Astrocyte (in vitro differentiated cells and primary cell): ENCODE data around the gene MAFB. TPM values are rescaled to one million over a fixed set of nuclear protein-coding genes. Genes with fewer than 3 reads are reported as not detected.

Experiments
- DNase-seq: peaks from one replicate; pipeline ENCODE4 v3.0.0-alpha.2; 2010; ENCODE audit warnings: low read depth
- FAIRE-seq: peaks from 2 replicates; lab custom pipeline; 2011; peaks lifted over from hg19 to GRCh38; lab: Jason Lieb, UNC
- H2AFZ ChIP-seq: 2 replicates; pipeline ENCODE4 v1.6.0; 2012; ENCODE audit warnings: low read depth, low read length, inconsistent platforms
- H3K27ac ChIP-seq: 2 replicates; pipeline ENCODE4 v1.5.1; 2011; ENCODE audit warnings: low read depth, low read length, inconsistent platforms
- H3K27me3 ChIP-seq: 2 replicates; pipeline ENCODE4 v1.6.0; 2011; ENCODE audit warnings: low read length, inconsistent platforms; ENCODE audit not compliant: insufficient read depth
- H3K36me3 ChIP-seq: 2 replicates; pipeline ENCODE4 v1.5.1; 2011; ENCODE audit warnings: low read length, inconsistent platforms; ENCODE audit not compliant: insufficient read depth
- H3K4me1 ChIP-seq: 2 replicates; pipeline ENCODE4 v1.5.1; 2011; ENCODE audit warnings: low read length, inconsistent platforms; ENCODE audit not compliant: insufficient read depth
- H3K4me2 ChIP-seq: 2 replicates; pipeline ENCODE4 v1.6.0; 2012; ENCODE audit warnings: low read length, inconsistent platforms
- H3K4me3 ChIP-seq: 2 replicates; pipeline ENCODE4 v1.5.1; 2011; ENCODE audit warnings: low read depth, mild to moderate bottlenecking, low read length, inconsistent platforms; ENCODE audit not compliant: insufficient read depth
- H3K79me2 ChIP-seq: 2 replicates; pipeline ENCODE4 v1.6.0; 2012; ENCODE audit warnings: mild to moderate bottlenecking, low read length, inconsistent platforms; ENCODE audit not compliant: insufficient read depth
- H3K9ac ChIP-seq: 2 replicates; pipeline ENCODE4 v1.6.0; 2012; ENCODE audit warnings: mild to moderate bottlenecking, low read length, inconsistent platforms
- H3K9me3 ChIP-seq: 2 replicates; pipeline ENCODE4 v1.5.1; 2012; ENCODE audit warnings: low read depth, mild to moderate bottlenecking, low read length, inconsistent platforms; ENCODE audit not compliant: insufficient read depth
- H4K20me1 ChIP-seq: 2 replicates; pipeline ENCODE4 v1.6.0; 2012; ENCODE audit warnings: low read length, inconsistent platforms; ENCODE audit not compliant: insufficient read depth
- H3K27ac Mint-ChIP-seq: one replicate; pipeline ENCODE4 v1.8.0; 2021; ENCODE audit warnings: mild to moderate bottlenecking, mixed read lengths; ENCODE audit not compliant: unreplicated experiment
- H3K27me3 Mint-ChIP-seq: one replicate; pipeline ENCODE4 v1.8.0; 2021; ENCODE audit warnings: low read depth, mixed read lengths; ENCODE audit not compliant: unreplicated experiment
- H3K36me3 Mint-ChIP-seq: one replicate; pipeline ENCODE4 v1.8.0; 2021; ENCODE audit warnings: low read depth, mixed read lengths; ENCODE audit not compliant: unreplicated experiment
- H3K4me1 Mint-ChIP-seq: one replicate; pipeline ENCODE4 v1.8.0; 2021; ENCODE audit warnings: low read depth, mixed read lengths; ENCODE audit not compliant: unreplicated experiment
- H3K4me3 Mint-ChIP-seq: one replicate; pipeline ENCODE4 v1.8.0; 2021; ENCODE audit warnings: mild to moderate bottlenecking, moderate library complexity, mixed read lengths; ENCODE audit not compliant: unreplicated experiment
- H3K9me3 Mint-ChIP-seq: one replicate; pipeline ENCODE4 v1.8.0; 2021; ENCODE audit warnings: mild to moderate bottlenecking, mixed read lengths; ENCODE audit not compliant: unreplicated experiment
- EZH2 ChIP-seq: IDR thresholded peaks from 2 replicates; pipeline ENCODE4 v1.6.1; 2012; ENCODE audit warnings: mild to moderate bottlenecking, low read length, inconsistent platforms; ENCODE audit not compliant: insufficient read depth
- total RNA-seq: library from RNA; stranded (reverse); gene quantifications from 2 replicates; pipeline ENCODE4 v1.2.1, GENCODE V29; 2021
- TF ChIP-seq, protein P1 (sequence below): IDR thresholded peaks from 2 replicates; pipeline ENCODE4 v1.5.1; 2011; ENCODE audit warnings: low read depth, mild to moderate bottlenecking, inconsistent platforms, low read length, moderate library complexity; ENCODE audit not compliant: insufficient read depth

The MAFB gene
- total RNA-seq, 1 donor from 2014 or later = 2.9 TPM

DNA sequence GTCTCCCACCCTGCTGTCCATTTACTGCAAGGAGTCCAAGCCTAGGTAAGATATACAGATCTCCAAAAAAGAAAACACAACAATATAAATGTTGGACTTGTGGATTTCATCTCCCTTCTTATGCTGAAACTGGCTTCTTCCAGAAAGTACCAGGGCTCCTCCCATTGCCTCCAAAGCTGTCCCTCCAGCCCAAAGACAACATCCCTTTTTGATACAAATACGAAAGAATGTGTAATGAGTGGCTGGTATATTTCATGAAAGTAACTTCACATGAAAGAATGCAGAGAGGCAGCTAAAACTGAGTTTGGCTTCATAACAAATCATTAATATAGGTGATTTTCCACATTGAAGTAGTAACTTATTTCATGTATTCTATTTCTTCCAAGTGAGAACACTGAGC, 7.9 kb downstream of the MAFB start:
- FAIRE-seq (no peak), DNase-seq (no peak)
- Mint-ChIP-seq H3K4me1 (peaks cover 2% of the 10 kb centered on the region), H3K9me3 (no peaks in the 10 kb centered on the region), H3K27ac (no peak overlapping the region), H3K36me3 (peaks cover 6% of the 10 kb centered on the region), H3K4me3 (no peak overlapping the region), H3K27me3 (peaks cover 93% of the 10 kb centered on the region)
- Histone ChIP-seq H3K27me3 (peaks cover 79% of the 10 kb centered on the region), H3K27ac (no peak overlapping the region), H3K9me3 (no peaks in the 10 kb centered on the region), H3K36me3 (no peaks in the 10 kb centered on the region), H3K9ac (no peak overlapping the region), H3K4me2 (no peak overlapping the region), H3K79me2 (no peaks in the 10 kb centered on the region), H2AFZ (no peak overlapping the region), H3K4me1 (no peaks in the 10 kb centered on the region), H3K4me3 (no peak overlapping the region), H4K20me1 (peaks cover 10% of the 10 kb centered on the region)
- no peak for TF ChIP-seq EZH2

GRCh38 chr20:40680161-40680959, 8.7 kb downstream of the MAFB start:
- FAIRE-seq (no peak), DNase-seq (no peak)
- Histone ChIP-seq H3K27ac (no peak overlapping the region), H3K4me3 (no peak overlapping the region), H3K9me3 (no peaks in the 10 kb centered on the region), H3K4me2 (no peak overlapping the region), H3K36me3 (no peaks in the 10 kb centered on the region), H4K20me1 (peaks cover 7% of the 10 kb centered on the region), H3K4me1 (no peaks in the 10 kb centered on the region), H3K27me3 (peaks cover 77% of the 10 kb centered on the region), H3K9ac (no peak overlapping the region), H3K79me2 (no peaks in the 10 kb centered on the region), H2AFZ (no peak overlapping the region)
- TF ChIP-seq, protein P1, sequence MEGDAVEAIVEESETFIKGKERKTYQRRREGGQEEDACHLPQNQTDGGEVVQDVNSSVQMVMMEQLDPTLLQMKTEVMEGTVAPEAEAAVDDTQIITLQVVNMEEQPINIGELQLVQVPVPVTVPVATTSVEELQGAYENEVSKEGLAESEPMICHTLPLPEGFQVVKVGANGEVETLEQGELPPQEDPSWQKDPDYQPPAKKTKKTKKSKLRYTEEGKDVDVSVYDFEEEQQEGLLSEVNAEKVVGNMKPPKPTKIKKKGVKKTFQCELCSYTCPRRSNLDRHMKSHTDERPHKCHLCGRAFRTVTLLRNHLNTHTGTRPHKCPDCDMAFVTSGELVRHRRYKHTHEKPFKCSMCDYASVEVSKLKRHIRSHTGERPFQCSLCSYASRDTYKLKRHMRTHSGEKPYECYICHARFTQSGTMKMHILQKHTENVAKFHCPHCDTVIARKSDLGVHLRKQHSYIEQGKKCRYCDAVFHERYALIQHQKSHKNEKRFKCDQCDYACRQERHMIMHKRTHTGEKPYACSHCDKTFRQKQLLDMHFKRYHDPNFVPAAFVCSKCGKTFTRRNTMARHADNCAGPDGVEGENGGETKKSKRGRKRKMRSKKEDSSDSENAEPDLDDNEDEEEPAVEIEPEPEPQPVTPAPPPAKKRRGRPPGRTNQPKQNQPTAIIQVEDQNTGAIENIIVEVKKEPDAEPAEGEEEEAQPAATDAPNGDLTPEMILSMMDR = no peak
- no peak for TF ChIP-seq EZH2
- peaks cover 93% of the 10 kb centered on the region for H3K27me3 Mint-ChIP-seq
- no peak overlapping the region for H3K27ac Mint-ChIP-seq
- peaks cover 6% of the 10 kb centered on the region for H3K36me3 Mint-ChIP-seq
- H3K4me3 Mint-ChIP-seq = no peak overlapping the region
- peaks cover 2% of the 10 kb centered on the region for H3K4me1 Mint-ChIP-seq
- H3K9me3 Mint-ChIP-seq = no peaks in the 10 kb centered on the region

DNA sequence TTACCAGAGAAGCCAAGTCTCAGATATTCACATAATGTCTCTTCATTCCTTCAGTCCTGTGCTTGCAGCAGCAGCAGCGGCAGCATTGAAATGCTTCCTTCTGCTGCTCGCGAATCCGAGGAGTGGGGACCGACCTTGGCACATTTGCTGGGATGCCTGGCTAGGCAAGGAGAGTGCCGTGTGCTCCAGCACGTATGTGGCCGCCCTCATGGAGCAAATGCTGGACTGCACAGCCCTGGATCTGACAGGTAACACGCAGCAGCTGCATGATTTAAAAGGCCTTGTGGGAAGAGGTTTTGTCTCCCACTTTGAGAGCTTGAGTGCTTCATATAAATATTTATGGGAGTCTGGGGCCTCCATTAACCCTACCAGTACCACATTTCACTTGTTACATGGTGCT, 9.9 kb downstream of the MAFB start:
- Histone ChIP-seq H3K9ac (no peak overlapping the region), H3K27ac (no peak overlapping the region), H3K4me3 (no peak overlapping the region), H3K27me3 (peaks cover 69% of the 10 kb centered on the region), H3K4me1 (no peaks in the 10 kb centered on the region), H3K79me2 (no peaks in the 10 kb centered on the region), H3K4me2 (no peak overlapping the region), H4K20me1 (no peaks in the 10 kb centered on the region), H3K9me3 (no peaks in the 10 kb centered on the region), H2AFZ (no peak overlapping the region), H3K36me3 (no peaks in the 10 kb centered on the region)
- Mint-ChIP-seq H3K9me3 (no peaks in the 10 kb centered on the region), H3K27me3 (peaks cover 92% of the 10 kb centered on the region), H3K4me1 (peaks cover 2% of the 10 kb centered on the region), H3K27ac (no peak overlapping the region), H3K36me3 (peaks cover 5% of the 10 kb centered on the region), H3K4me3 (no peak overlapping the region)
- FAIRE-seq = no peak
- no peak for DNase-seq
- no peak for TF ChIP-seq EZH2
- TF ChIP-seq, protein P1 = no peak
